ENCODE results near the gene LCP2.

LCP2 gene

DNA sequence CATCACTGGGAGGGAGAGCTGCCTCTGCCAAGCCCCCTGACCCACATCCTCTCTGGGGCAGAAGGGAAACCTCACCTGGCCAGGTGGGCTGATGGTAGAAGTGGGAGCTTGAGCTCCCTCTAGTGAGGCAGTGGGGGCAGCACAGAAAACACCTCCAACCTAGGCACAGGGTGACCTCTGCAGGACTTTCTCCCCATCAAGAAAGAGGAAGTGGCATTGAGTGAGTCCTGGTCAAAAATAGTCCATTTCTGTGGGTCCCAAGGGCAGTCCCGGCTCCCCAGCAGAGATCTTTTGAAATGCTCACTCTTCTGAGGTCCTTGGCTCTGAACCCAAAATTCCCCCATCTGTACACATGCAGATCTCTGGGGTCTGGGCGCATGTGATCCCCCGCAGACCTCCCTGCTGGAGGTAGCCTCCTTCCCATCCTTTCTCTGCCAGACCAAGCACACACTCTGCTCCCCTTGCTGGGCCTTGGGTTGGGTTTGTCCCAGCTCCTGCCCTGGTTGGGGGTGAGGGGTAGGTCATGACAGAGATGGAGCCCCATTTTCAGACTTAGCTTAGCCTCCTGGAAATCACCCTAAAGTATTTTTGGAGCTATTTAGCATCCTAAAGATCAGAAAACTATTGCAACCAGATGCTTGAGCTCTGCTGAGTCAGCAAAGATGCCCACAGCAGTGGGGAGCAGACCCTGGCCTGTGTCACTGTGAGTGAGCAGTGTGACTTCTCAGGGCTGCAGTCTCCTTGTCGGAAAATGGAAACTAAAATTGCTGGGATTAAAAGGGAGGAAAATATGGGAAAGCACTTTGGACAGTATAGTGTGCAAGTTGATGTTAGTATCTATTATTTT lies 41.6 kb upstream of the LCP2 start:
- Histone ChIP-seq H3K79me2 (ENCODE audit: insufficient read depth, low read length) (peaks cover 33% of the 10 kb centered on the region), H3K9ac (ENCODE audit: low read depth, low read length, poor library complexity, severe bottlenecking) (peak overlapping the region; percentile 48)
- no peak for TF ChIP-seq EZH2phosphoT487 (IDR thresholded peaks at IDR 0.05; ENCODE audit: borderline replicate concordance)
- TF ChIP-seq, protein P1, sequence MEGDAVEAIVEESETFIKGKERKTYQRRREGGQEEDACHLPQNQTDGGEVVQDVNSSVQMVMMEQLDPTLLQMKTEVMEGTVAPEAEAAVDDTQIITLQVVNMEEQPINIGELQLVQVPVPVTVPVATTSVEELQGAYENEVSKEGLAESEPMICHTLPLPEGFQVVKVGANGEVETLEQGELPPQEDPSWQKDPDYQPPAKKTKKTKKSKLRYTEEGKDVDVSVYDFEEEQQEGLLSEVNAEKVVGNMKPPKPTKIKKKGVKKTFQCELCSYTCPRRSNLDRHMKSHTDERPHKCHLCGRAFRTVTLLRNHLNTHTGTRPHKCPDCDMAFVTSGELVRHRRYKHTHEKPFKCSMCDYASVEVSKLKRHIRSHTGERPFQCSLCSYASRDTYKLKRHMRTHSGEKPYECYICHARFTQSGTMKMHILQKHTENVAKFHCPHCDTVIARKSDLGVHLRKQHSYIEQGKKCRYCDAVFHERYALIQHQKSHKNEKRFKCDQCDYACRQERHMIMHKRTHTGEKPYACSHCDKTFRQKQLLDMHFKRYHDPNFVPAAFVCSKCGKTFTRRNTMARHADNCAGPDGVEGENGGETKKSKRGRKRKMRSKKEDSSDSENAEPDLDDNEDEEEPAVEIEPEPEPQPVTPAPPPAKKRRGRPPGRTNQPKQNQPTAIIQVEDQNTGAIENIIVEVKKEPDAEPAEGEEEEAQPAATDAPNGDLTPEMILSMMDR (conservative IDR thresholded peaks at IDR 0.05; ENCODE audit: low read length), result peak; percentile 87

DNA sequence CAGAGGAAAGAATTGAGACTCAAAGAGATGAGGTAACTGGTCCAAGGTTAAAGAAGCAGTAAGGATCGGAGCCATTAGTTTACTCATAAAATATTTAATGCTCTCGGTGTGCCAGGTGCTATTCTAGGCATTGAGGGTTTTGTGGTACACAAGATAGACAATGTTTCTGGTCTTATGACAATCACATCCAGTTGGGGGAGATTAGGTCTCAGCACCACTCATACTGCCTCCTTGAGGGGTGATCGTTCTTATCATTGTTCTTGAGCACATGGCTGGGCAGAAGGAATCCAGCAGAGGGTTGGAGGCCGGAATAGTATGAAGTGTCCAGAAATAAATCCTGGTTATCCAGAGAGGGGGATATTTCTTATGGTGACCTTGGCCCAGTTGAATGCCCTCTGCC lies 40.7 kb upstream of the LCP2 start:
- Histone ChIP-seq H2AFZ (ENCODE audit: low read length) (no peak overlapping the region), H3K79me2 (ENCODE audit: insufficient read depth, low read length) (peaks cover 39% of the 10 kb centered on the region), H3K36me3 (ENCODE audit: insufficient read depth, low read length) (no peaks in the 10 kb centered on the region), H3K9me2 (replicated peaks; ENCODE audit: low read depth, low read length) (no peaks in the 10 kb centered on the region), H3K4me3 (ENCODE audit: low read length, poor library complexity, severe bottlenecking) (no peak overlapping the region), H3K4me1 (ENCODE audit: insufficient read depth, low read length, poor library complexity, severe bottlenecking) (peaks cover 52% of the 10 kb centered on the region), H3K9me3 (ENCODE audit: insufficient read depth, low read depth, low read length) (no peaks in the 10 kb centered on the region), H3K9ac (ENCODE audit: low read depth, low read length, poor library complexity, severe bottlenecking) (peak overlapping the region; percentile 48), H3K4me2 (ENCODE audit: low read depth, low read length, poor library complexity, severe bottlenecking) (peak overlapping the region; percentile 50), H3K27me3 (ENCODE audit: insufficient read depth, low read length, poor library complexity, severe bottlenecking) (no peaks in the 10 kb centered on the region), H4K20me1 (ENCODE audit: insufficient read depth, low read length, poor library complexity, severe bottlenecking) (no peaks in the 10 kb centered on the region), H3F3A (ENCODE audit: low read depth) (no peaks in the 10 kb centered on the region)
- no peak for TF ChIP-seq EZH2phosphoT487 (IDR thresholded peaks at IDR 0.05; ENCODE audit: borderline replicate concordance)
- TF ChIP-seq, protein P1 (conservative IDR thresholded peaks at IDR 0.05; ENCODE audit: low read length), result no peak

More for the DNA sequence above, 41.6 kb upstream of the LCP2 start:
- peaks cover 43% of the 10 kb centered on the region for H3K4me1 ChIP-seq (ENCODE audit: insufficient read depth, low read length, poor library complexity, severe bottlenecking)
- no peak overlapping the region for H2AFZ ChIP-seq (ENCODE audit: low read length)
- H3K36me3 ChIP-seq (ENCODE audit: insufficient read depth, low read length), result no peaks in the 10 kb centered on the region
- no peaks in the 10 kb centered on the region for H4K20me1 ChIP-seq (ENCODE audit: insufficient read depth, low read length, poor library complexity, severe bottlenecking)
- H3F3A ChIP-seq (ENCODE audit: low read depth), result no peaks in the 10 kb centered on the region
- no peaks in the 10 kb centered on the region for H3K9me3 ChIP-seq (ENCODE audit: insufficient read depth, low read depth, low read length)
- no peaks in the 10 kb centered on the region for H3K9me2 ChIP-seq (replicated peaks; ENCODE audit: low read depth, low read length)
- peak overlapping the region; percentile 50 for H3K4me2 ChIP-seq (ENCODE audit: low read depth, low read length, poor library complexity, severe bottlenecking)
- H3K4me3 ChIP-seq (ENCODE audit: low read length, poor library complexity, severe bottlenecking), result no peak overlapping the region
- no peaks in the 10 kb centered on the region for H3K27me3 ChIP-seq (ENCODE audit: insufficient read depth, low read length, poor library complexity, severe bottlenecking)

DNA sequence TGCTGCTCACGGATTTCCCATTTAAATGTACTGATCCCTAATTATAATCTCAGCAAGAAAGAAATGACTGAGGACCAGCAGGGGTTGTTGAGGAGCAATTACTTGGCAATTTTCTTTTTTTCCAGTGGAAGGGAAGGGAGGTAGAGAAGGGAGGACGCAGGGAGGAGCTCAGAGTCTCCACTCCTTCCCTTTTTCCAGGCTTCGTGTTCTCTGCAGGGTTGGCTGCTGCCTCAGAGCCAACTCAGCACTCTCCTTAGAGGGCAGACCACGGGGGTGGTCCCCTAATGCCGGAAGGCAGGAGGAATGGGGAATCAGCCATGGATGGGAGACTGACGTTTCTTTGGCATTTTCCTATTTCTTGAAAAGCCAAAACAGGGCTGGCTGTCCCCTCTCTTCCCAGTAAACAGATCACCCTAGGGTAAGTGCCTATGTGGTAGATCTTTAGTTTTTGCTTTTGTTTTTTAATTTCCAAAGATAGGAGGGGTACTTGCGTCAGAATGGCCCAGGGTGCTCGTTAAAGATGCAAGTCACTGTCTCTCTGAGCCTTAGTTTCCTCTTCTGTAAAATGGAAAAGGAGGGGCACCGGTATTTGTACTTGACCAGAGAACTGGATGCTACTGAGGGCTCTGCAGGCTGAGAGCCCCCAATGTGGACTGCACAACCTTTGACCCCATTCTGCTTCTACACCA lies 39.6 kb upstream of the LCP2 start:
- no peaks in the 10 kb centered on the region for H3K9me3 ChIP-seq (ENCODE audit: insufficient read depth, low read depth, low read length)
- TF ChIP-seq, protein P1 (conservative IDR thresholded peaks at IDR 0.05; ENCODE audit: low read length), result no peak
- no peak for TF ChIP-seq EZH2phosphoT487 (IDR thresholded peaks at IDR 0.05; ENCODE audit: borderline replicate concordance)
- no peak overlapping the region for H2AFZ ChIP-seq (ENCODE audit: low read length)
- no peak overlapping the region for H3K4me3 ChIP-seq (ENCODE audit: low read length, poor library complexity, severe bottlenecking)
- no peaks in the 10 kb centered on the region for H3K36me3 ChIP-seq (ENCODE audit: insufficient read depth, low read length)
- H3K9me2 ChIP-seq (replicated peaks; ENCODE audit: low read depth, low read length), result no peaks in the 10 kb centered on the region
- peak overlapping the region; percentile 48 for H3K9ac ChIP-seq (ENCODE audit: low read depth, low read length, poor library complexity, severe bottlenecking)
- no peaks in the 10 kb centered on the region for H4K20me1 ChIP-seq (ENCODE audit: insufficient read depth, low read length, poor library complexity, severe bottlenecking)
- H3K4me1 ChIP-seq (ENCODE audit: insufficient read depth, low read length, poor library complexity, severe bottlenecking), result peaks cover 61% of the 10 kb centered on the region
- peaks cover 3% of the 10 kb centered on the region for H3F3A ChIP-seq (ENCODE audit: low read depth)
- H3K4me2 ChIP-seq (ENCODE audit: low read depth, low read length, poor library complexity, severe bottlenecking), result peak overlapping the region; percentile 50
- peaks cover 43% of the 10 kb centered on the region for H3K79me2 ChIP-seq (ENCODE audit: insufficient read depth, low read length)
- H3K27me3 ChIP-seq (ENCODE audit: insufficient read depth, low read length, poor library complexity, severe bottlenecking), result no peaks in the 10 kb centered on the region

Data from Loucy (cell line).